22Rv1 (cell line): ENCODE data around the gene TTC31.

Experiments
- H3K27ac ChIP-seq: fragments of 450-650 bp; 2 replicates; pipeline ENCODE4 v1.5.1; 2017
- ZFX ChIP-seq: fragments of 450-650 bp; IDR thresholded peaks from 2 replicates; pipeline ENCODE4 v1.6.1; 2017; ENCODE audit warnings: antibody characterized with exemption, borderline replicate concordance
- TF ChIP-seq, protein P1 (sequence below): fragments of 450-650 bp; IDR thresholded peaks from 2 replicates; pipeline ENCODE4 v1.5.1; 2017; ENCODE audit warnings: mild to moderate bottlenecking

TTC31 gene

GRCh38 chr2:74529357-74530238 lies 46.7 kb downstream of the TTC31 start, which contains the start of the genes AUP1 and HTRA2:
Gene AUP1, minus strand, starts transcription at chr2:74529706. Its CDS starts 77 bp downstream, at chr2:74529629.
Gene HTRA2, plus strand, starts transcription at chr2:74529933. Its CDS starts 74 bp downstream, at chr2:74530007.
- H3K27ac ChIP-seq, result peak within 1 kb of the TSS; percentile 89
- TF ChIP-seq, protein P1, sequence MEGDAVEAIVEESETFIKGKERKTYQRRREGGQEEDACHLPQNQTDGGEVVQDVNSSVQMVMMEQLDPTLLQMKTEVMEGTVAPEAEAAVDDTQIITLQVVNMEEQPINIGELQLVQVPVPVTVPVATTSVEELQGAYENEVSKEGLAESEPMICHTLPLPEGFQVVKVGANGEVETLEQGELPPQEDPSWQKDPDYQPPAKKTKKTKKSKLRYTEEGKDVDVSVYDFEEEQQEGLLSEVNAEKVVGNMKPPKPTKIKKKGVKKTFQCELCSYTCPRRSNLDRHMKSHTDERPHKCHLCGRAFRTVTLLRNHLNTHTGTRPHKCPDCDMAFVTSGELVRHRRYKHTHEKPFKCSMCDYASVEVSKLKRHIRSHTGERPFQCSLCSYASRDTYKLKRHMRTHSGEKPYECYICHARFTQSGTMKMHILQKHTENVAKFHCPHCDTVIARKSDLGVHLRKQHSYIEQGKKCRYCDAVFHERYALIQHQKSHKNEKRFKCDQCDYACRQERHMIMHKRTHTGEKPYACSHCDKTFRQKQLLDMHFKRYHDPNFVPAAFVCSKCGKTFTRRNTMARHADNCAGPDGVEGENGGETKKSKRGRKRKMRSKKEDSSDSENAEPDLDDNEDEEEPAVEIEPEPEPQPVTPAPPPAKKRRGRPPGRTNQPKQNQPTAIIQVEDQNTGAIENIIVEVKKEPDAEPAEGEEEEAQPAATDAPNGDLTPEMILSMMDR, result no peak
- TF ChIP-seq ZFX, result no peak

- TF ChIP-seq ZFX, result no peak
- TF ChIP-seq, protein P1, result no peak
- peak overlapping the region; percentile 89 for H3K27ac ChIP-seq
These were observed 47.6 kb downstream of the TTC31 start for GRCh38 chr2:74530239-74531187.

DNA sequence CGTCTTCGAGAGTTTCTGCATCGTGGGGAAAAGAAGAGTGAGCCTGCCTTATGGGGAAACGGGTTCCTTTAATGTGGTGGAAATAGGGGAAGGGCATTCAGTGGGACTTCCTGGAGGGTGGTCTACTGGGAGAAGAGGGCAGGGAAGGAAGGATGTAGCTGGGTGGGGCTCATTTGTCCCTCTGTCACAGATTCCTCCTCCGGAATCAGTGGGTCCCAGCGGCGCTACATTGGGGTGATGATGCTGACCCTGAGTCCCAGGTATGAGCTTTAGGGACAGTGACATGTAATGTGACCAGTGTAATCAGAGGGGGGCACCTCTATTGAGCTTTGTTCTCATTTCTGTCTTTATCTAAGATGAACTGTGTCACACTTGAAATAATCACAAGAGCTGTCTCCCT lies 48.8 kb downstream of the TTC31 start:
- TF ChIP-seq, protein P1, result no peak
- no peak for TF ChIP-seq ZFX
- peak overlapping the region; percentile 89 for H3K27ac ChIP-seq

DNA sequence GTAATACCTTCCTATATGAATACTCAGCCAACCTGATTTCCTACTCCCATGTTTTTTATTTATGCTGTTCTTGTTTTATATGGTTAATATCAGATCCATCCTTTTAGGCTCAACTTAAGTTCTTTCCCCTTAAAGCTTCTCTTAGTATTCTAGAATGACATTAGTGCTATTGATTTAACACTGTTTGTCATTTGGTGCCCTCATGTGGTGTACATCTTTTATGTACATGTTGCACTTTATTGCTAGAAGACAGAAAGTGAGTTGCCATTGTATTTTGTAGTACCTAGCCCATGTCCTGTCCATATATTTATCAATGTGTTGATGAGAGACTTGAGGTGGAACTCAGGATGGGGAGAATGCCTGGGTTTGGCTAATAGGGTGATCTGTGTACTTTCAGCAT lies 49.3 kb downstream of the TTC31 start:
- TF ChIP-seq ZFX, result no peak
- TF ChIP-seq, protein P1, result peak; percentile 53
- peak overlapping the region; percentile 89; the same call in 1 of the 2 replicates for H3K27ac ChIP-seq

GRCh38 chr2:74533464-74533863 lies 50.6 kb downstream of the TTC31 start:
- H3K27ac ChIP-seq, result no peak overlapping the region

DNA sequence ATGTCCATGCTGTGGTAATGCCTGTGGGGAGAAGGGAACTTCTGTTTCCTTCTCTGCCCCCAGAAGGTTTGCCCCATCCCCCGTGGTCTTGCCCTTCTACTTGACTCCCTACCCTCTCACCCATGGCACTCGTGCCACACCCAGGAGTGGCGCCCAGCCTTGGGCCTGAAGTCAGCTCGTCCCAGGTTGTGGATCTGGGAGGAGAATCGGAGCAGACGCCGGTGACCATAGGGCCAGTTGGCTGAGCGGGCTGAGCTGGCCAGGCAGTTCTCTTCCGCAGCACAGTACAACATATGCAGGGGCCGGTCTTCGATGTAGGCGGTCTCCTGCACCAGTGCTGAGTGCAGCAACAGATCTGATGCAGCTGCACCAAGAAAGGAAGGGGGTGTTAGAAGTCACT lies 51.5 kb downstream of the TTC31 start:
- TF ChIP-seq, protein P1, result no peak
- no peak for TF ChIP-seq ZFX

More at GRCh38 chr2:74533464-74533863, 50.6 kb downstream of the TTC31 start:
- TF ChIP-seq, protein P1, result no peak
- no peak for TF ChIP-seq ZFX

More for the DNA sequence above, 51.5 kb downstream of the TTC31 start:
- H3K27ac ChIP-seq, result no peak overlapping the region
